Measurements from ENCODE around the gene DPY19L2.
"Not testable (repeated sequence)": the region's sequence is repeated elsewhere in the genome, so short reads cannot be mapped to it uniquely, and the experiment has no call there.

GRCh38 chr12:63682617-63683016, 14.3 kb upstream of the DPY19L2 start:
- not testable (repeated sequence) for TF ChIP-seq CTCF (conservative IDR thresholded peaks at IDR 0.05; ENCODE audit: low read depth, low read length); MAZ (IDR thresholded peaks at IDR 0.05; ENCODE audit: borderline replicate concordance, low read depth, low read length); POLR2A (IDR thresholded peaks at IDR 0.05; ENCODE audit: low read depth, low read length); RCOR1 (IDR thresholded peaks at IDR 0.05; ENCODE audit: insufficient replicate concordance, low read length); RAD21 (IDR thresholded peaks at IDR 0.05; ENCODE audit: low read length); MAFK (IDR thresholded peaks at IDR 0.05; ENCODE audit: low read depth, low read length); CEBPB (IDR thresholded peaks at IDR 0.05; ENCODE audit: low read depth, low read length); RFX5 (IDR thresholded peaks at IDR 0.05; ENCODE audit: low read depth, low read length); SMC3 (IDR thresholded peaks at IDR 0.05; ENCODE audit: low read depth, low read length); USF2 (IDR thresholded peaks at IDR 0.05; ENCODE audit: low read depth, low read length); ELK1 (IDR thresholded peaks at IDR 0.05; ENCODE audit: borderline replicate concordance, low read depth, low read length); BHLHE40 (IDR thresholded peaks at IDR 0.05; ENCODE audit: low read depth, low read length); FOS (IDR thresholded peaks at IDR 0.05; ENCODE audit: low read depth, low read length)
